Jurkat, Clone E6-1 (cell line): ENCODE measurements around the gene PPP6R2.
"Not testable (repeated sequence)": the region's sequence is repeated elsewhere in the genome, so short reads cannot be mapped to it uniquely, and the experiment has no call there.

ENCODE experiments used
- DNase-seq: peaks from one replicate; pipeline ENCODE4 v3.0.0-alpha.2; 2011; ENCODE audit warnings: low read depth, low spot score
- H3K4me3 ChIP-seq: 2 replicates; pipeline ENCODE4 v1.5.1; 2011; ENCODE audit warnings: mild to moderate bottlenecking, low read length, control low read depth, moderate library complexity

PPP6R2 gene

GRCh38 chr22:50316114-50317065, 26.7 kb upstream of the PPP6R2 start:
- H3K4me3 ChIP-seq = no peak overlapping the region
- DNase-seq = no peak

- H3K4me3 ChIP-seq = no peak overlapping the region
- DNase-seq = no peak
These were observed 25.9 kb upstream of the PPP6R2 start for GRCh38 chr22:50317178-50317577.

GRCh38 chr22:50317674-50318073, 25.5 kb upstream of the PPP6R2 start:
- DNase-seq = no peak
- H3K4me3 ChIP-seq = no peak overlapping the region

GRCh38 chr22:50318356-50318697, 24.8 kb upstream of the PPP6R2 start:
- no peak overlapping the region for H3K4me3 ChIP-seq
- no peak for DNase-seq

GRCh38 chr22:50318698-50319411, 24.3 kb upstream of the PPP6R2 start:
- DNase-seq = no peak
- no peak overlapping the region for H3K4me3 ChIP-seq

GRCh38 chr22:50319503-50319951, 23.6 kb upstream of the PPP6R2 start:
- no peak for DNase-seq
- no peak overlapping the region for H3K4me3 ChIP-seq

- DNase-seq = no peak
- no peak overlapping the region for H3K4me3 ChIP-seq
These were observed 23.0 kb upstream of the PPP6R2 start for GRCh38 chr22:50320116-50320515.

- DNase-seq = no peak
- no peak overlapping the region for H3K4me3 ChIP-seq
These were observed 22.3 kb upstream of the PPP6R2 start for GRCh38 chr22:50320671-50321325.

GRCh38 chr22:50322382-50323104, 20.6 kb upstream of the PPP6R2 start:
- not testable (repeated sequence) for DNase-seq, H3K4me3 ChIP-seq

- no peak for DNase-seq
- no peak overlapping the region for H3K4me3 ChIP-seq
These were observed 19.2 kb upstream of the PPP6R2 start for GRCh38 chr22:50323900-50324299.

- no peak overlapping the region for H3K4me3 ChIP-seq
- DNase-seq = no peak
These were observed 17.5 kb upstream of the PPP6R2 start for GRCh38 chr22:50325444-50326224.

- DNase-seq = no peak
- no peak overlapping the region for H3K4me3 ChIP-seq
These were observed 16.7 kb upstream of the PPP6R2 start for GRCh38 chr22:50326225-50326955.

GRCh38 chr22:50326956-50327710, 16.0 kb upstream of the PPP6R2 start, which contains the start of gene DENND6B:
Gene DENND6B (minus strand): TSS chr22:50327012. CDS start chr22:50326988, 24 bp downstream.
- peak within 1 kb of the TSS; percentile 38 for H3K4me3 ChIP-seq
- no peak for DNase-seq

GRCh38 chr22:50327711-50328019, 15.5 kb upstream of the PPP6R2 start:
- no peak for DNase-seq
- H3K4me3 ChIP-seq = no peak overlapping the region

GRCh38 chr22:50329236-50329635, 13.9 kb upstream of the PPP6R2 start:
- no peak overlapping the region for H3K4me3 ChIP-seq
- no peak for DNase-seq

- DNase-seq, H3K4me3 ChIP-seq: not testable (repeated sequence)
These were observed 8.7 kb upstream of the PPP6R2 start for GRCh38 chr22:50334433-50334832.
